Kidney (tissue), 14 donors: ENCODE measurements around the gene KRT31. TPM values are rescaled to one million over a fixed set of nuclear protein-coding genes. Genes with fewer than 3 reads are reported as not detected.

Source experiments
- DNase-seq, 5 donors: peaks; one replicate each; pipeline ENCODE4 v3.0.0-alpha.2; 2013 to 2020
- FAIRE-seq: peaks from 2 replicates; lab custom pipeline; 2012; peaks lifted over from hg19 to GRCh38; lab: Jason Lieb, UNC
- H3K27ac ChIP-seq, 2 donors: one replicate each; pipeline ENCODE4 v1.7.0; 2013; ENCODE audit warnings: low read depth in 2 of 2, low read length in 2 of 2, inconsistent platforms in 1 of 2
- H3K27me3 ChIP-seq: one replicate; pipeline ENCODE4 v1.7.1; 2013; ENCODE audit warnings: low read length, inconsistent platforms; ENCODE audit not compliant: control insufficient read depth, insufficient read depth
- H3K36me3 ChIP-seq, 3 donors: one replicate each; pipeline versions ENCODE4 v1.7.0 to v1.7.1; 2013; ENCODE audit warnings: low read length in 3 of 3, control low read depth in 1 of 3, inconsistent platforms in 1 of 3; ENCODE audit not compliant: insufficient read depth in 3 of 3, control insufficient read depth in 2 of 3
- H3K4me1 ChIP-seq, 3 donors: one replicate each; pipeline versions ENCODE4 v1.7.0 to v1.7.1; 2013; ENCODE audit warnings: low read length in 3 of 3, inconsistent platforms in 1 of 3, low read depth in 1 of 3; ENCODE audit not compliant: control insufficient read depth in 2 of 3, insufficient read depth in 2 of 3
- H3K4me3 ChIP-seq, 3 donors: one replicate each; pipeline versions ENCODE4 v1.7.0 to v1.8.1; 2013; ENCODE audit warnings: low read length in 3 of 3, control low read depth in 1 of 3, inconsistent platforms in 1 of 3
- H3K9ac ChIP-seq, 3 donors: one replicate each; pipeline versions ENCODE4 v1.7.0 to v1.7.1; 2013; ENCODE audit warnings: low read length in 3 of 3, control low read depth in 1 of 3, inconsistent platforms in 1 of 3
- H3K9me3 ChIP-seq, 3 donors: one replicate each; pipeline versions ENCODE4 v1.7.0 to v1.7.1; 2013; ENCODE audit warnings: low read length in 3 of 3, control low read depth in 1 of 3, inconsistent platforms in 1 of 3; ENCODE audit not compliant: control insufficient read depth in 2 of 3, insufficient read depth in 1 of 3
- CTCF ChIP-seq: IDR thresholded peaks from 3 replicates; pipeline ENCODE4 v1.5.1; 2012; ENCODE audit warnings: mild to moderate bottlenecking, moderate library complexity, borderline replicate concordance; ENCODE audit not compliant: insufficient read depth; ENCODE audit errors: extremely low read depth
- intact Hi-C: fragments of 100-400 bp; cut with DNase I; formaldehyde crosslinking; loops from one replicate; pipeline ENCODE4 v1.11.1; 2022
- polyA plus RNA-seq: library from polyadenylated mRNA; stranded (reverse); fragments of 350-450 nt; fragmentation: Illumina TruSeq; extraction: RNeasy Lipid Tissue Mini Kit (QIAGEN cat#74804); gene quantifications from one replicate; pipeline ENCODE4 v1.2.3, GENCODE V29; 2014; ENCODE audit warnings: low read depth, low replicate concordance; ENCODE audit not compliant: insufficient read depth
- total RNA-seq: library from RNA; stranded (reverse); fragmentation: NEBNext Ultra II Directional; extraction: Animal tissue kit (Norgen Biotek cat#: 25700); gene quantifications from one replicate; pipeline ENCODE4 v1.2.1, GENCODE V29; 2021
- donor health status: control.
- donor health status: control.
- donor health status: control.
- donor health status: control.
- donor health status: control.
- donor health status: DM: yes; HTN: yes; CAD: no.
- donor health status: Normal renal cell carcinoma (clear cell type).

KRT31 gene
- total and polyA plus RNA-seq, 2 donors from 2014 or later = not detected

- no peaks in the 10 kb centered on the region for H3K36me3 ChIP-seq
- DNase-seq (peak in 2 of 5 donors; percentile 9 to 22), FAIRE-seq (no peak)
- H3K9ac ChIP-seq = no peak overlapping the region
- intact Hi-C loops = no loop called here
- H3K4me3 ChIP-seq = no peak overlapping the region
- H3K9me3 ChIP-seq = no peaks in the 10 kb centered on the region
- TF ChIP-seq CTCF = no peak
- peaks cover 2 to 6% (median 5%) of the 10 kb centered on the region in 3 donors for H3K4me1 ChIP-seq
- H3K27ac ChIP-seq = peak overlapping the region in 1 of 2 donors; percentile 20
- H3K27me3 ChIP-seq = no peaks in the 10 kb centered on the region
These were observed 23.7 kb upstream of the KRT31 start for GRCh38 chr17:41421116-41421515.

GRCh38 chr17:41420134-41420533, 22.7 kb upstream of the KRT31 start:
- FAIRE-seq (no peak), DNase-seq (no peak)
- Histone ChIP-seq H3K9me3 (no peaks in the 10 kb centered on the region), H3K4me3 (no peak overlapping the region), H3K4me1 (peaks cover 2 to 12% (median 8%) of the 10 kb centered on the region in 3 donors), H3K36me3 (no peaks in the 10 kb centered on the region), H3K27me3 (no peaks in the 10 kb centered on the region), H3K9ac (no peak overlapping the region), H3K27ac (no peak overlapping the region)
- no peak for TF ChIP-seq CTCF
- intact Hi-C loops = no loop called here

- FAIRE-seq (no peak), DNase-seq (no peak)
- Histone ChIP-seq H3K4me1 (peaks cover 2 to 16% (median 8%) of the 10 kb centered on the region in 3 donors), H3K4me3 (no peak overlapping the region), H3K27ac (no peak overlapping the region), H3K36me3 (no peaks in the 10 kb centered on the region), H3K9me3 (no peaks in the 10 kb centered on the region), H3K9ac (no peak overlapping the region), H3K27me3 (no peaks in the 10 kb centered on the region)
- intact Hi-C loops = no loop called here
- no peak for TF ChIP-seq CTCF
These were observed 22.3 kb upstream of the KRT31 start for GRCh38 chr17:41419716-41420115.

- DNase-seq (no peak), FAIRE-seq (no peak)
- Histone ChIP-seq H3K36me3 (no peaks in the 10 kb centered on the region), H3K4me3 (no peak overlapping the region), H3K9ac (no peak overlapping the region), H3K27ac (no peak overlapping the region), H3K27me3 (no peaks in the 10 kb centered on the region), H3K4me1 (peaks cover 2 to 16% (median 8%) of the 10 kb centered on the region in 3 donors), H3K9me3 (no peaks in the 10 kb centered on the region)
- TF ChIP-seq CTCF = no peak
- intact Hi-C loops = no loop called here
These were observed 20.9 kb upstream of the KRT31 start for GRCh38 chr17:41418116-41418860.
